IMR-90 (cell line): ENCODE results near the gene ATP8B3. TPM values are rescaled to one million over a fixed set of nuclear protein-coding genes. Genes with fewer than 3 reads are reported as not detected.

Experiments
- ATAC-seq: fragments of 200-7000 bp; cut with Tn5 transposase; 2 replicates; pipeline ENCODE4 v1.9.1; 2020; ENCODE audit warnings: low read depth, mild to moderate bottlenecking, moderate library complexity
- BruUV-seq: library from RNA; stranded (reverse); fragments of 400-500 nt; replicated peaks from 2 replicates; lab custom pipeline; 2021; lab: Mats Ljungman, UMichigan
- CTCF ChIA-PET: fragments of 300-600 bp; formaldehyde crosslinking; extraction: SDS; loops from one replicate; lab custom pipeline; 2021; ENCODE audit warnings: antibody characterized with exemption; lab: Yijun Ruan, JAX
- POLR2A ChIA-PET: fragments of 300-600 bp; sonication (Branson Sonifier 250); formaldehyde crosslinking; loops from one replicate; lab custom pipeline; 2022; ENCODE audit warnings: antibody characterized with exemption; ENCODE audit not compliant: unreplicated experiment; lab: Charles Lee
- DNase-seq: peaks from one replicate; pipeline ENCODE4 v3.0.0; 2013
- H2AFZ ChIP-seq: replicated peaks from 2 replicates; pipeline ENCODE3; 2013; ENCODE audit warnings: low read length, mild to moderate bottlenecking; ENCODE audit not compliant: poor library complexity
- H2AK5ac ChIP-seq: 2 replicates; pipeline ENCODE4 v1.6.1; 2013; ENCODE audit warnings: low read depth, low read length, inconsistent platforms
- H2AK9ac ChIP-seq: replicated peaks from 2 replicates; pipeline ENCODE3; 2013; ENCODE audit warnings: mild to moderate bottlenecking, low read depth, low read length, moderate library complexity; ENCODE audit not compliant: poor library complexity
- H2BK120ac ChIP-seq: 2 replicates; pipeline ENCODE4 v1.6.1; 2013; ENCODE audit warnings: low read depth, low read length, inconsistent platforms
- H2BK15ac ChIP-seq: 3 replicates; pipeline ENCODE4 v1.6.1; 2013; ENCODE audit warnings: low read depth, low read length, inconsistent platforms
- H2BK20ac ChIP-seq: 2 replicates; pipeline ENCODE4 v1.6.1; 2013; ENCODE audit warnings: low read depth, mild to moderate bottlenecking, inconsistent platforms, low read length, moderate library complexity
- H2BK5ac ChIP-seq: 2 replicates; pipeline ENCODE4 v1.6.1; 2013; ENCODE audit warnings: mild to moderate bottlenecking, low read depth, low read length, inconsistent platforms; ENCODE audit not compliant: poor library complexity, severe bottlenecking
- H3K14ac ChIP-seq: replicated peaks from 2 replicates; pipeline ENCODE4 v1.6.1; 2013; ENCODE audit warnings: low read depth, low read length, inconsistent platforms
- H3K18ac ChIP-seq: 2 replicates; pipeline ENCODE4 v1.6.1; 2013; ENCODE audit warnings: low read depth, low read length, control low read depth
- H3K23ac ChIP-seq: 2 replicates; pipeline ENCODE4 v1.6.1; 2013; ENCODE audit warnings: low read depth, low read length, inconsistent platforms
- H3K27ac ChIP-seq: 2 replicates; pipeline ENCODE4 v1.5.1; 2013; ENCODE audit warnings: mild to moderate bottlenecking, control low read depth, low read length; ENCODE audit not compliant: insufficient read depth
- H3K27me3 ChIP-seq: 2 replicates; pipeline ENCODE4 v1.6.1; 2013; ENCODE audit warnings: low read length; ENCODE audit not compliant: control insufficient read depth, insufficient read depth
- H3K36me3 ChIP-seq: 2 replicates; pipeline ENCODE4 v1.6.1; 2013; ENCODE audit warnings: low read length, mixed read lengths; ENCODE audit not compliant: control insufficient read depth, insufficient read depth
- H3K4ac ChIP-seq: 2 replicates; pipeline ENCODE4 v1.6.1; 2013; ENCODE audit warnings: low read depth, low read length, inconsistent platforms
- H3K4me1 ChIP-seq: 2 replicates; pipeline ENCODE4 v1.6.1; 2013; ENCODE audit warnings: low read length, mixed read lengths; ENCODE audit not compliant: control insufficient read depth, insufficient read depth
- H3K4me2 ChIP-seq: 2 replicates; pipeline ENCODE4 v1.6.1; 2013; ENCODE audit warnings: low read depth, mild to moderate bottlenecking, control low read depth, low read length, moderate library complexity
- H3K4me3 ChIP-seq: 2 replicates; pipeline ENCODE4 v1.5.1; 2013; ENCODE audit warnings: low read depth, mild to moderate bottlenecking, control low read depth, low read length, moderate library complexity; ENCODE audit not compliant: insufficient read depth
- H3K56ac ChIP-seq: 2 replicates; pipeline ENCODE4 v1.6.1; 2013; ENCODE audit warnings: low read length, inconsistent platforms; ENCODE audit not compliant: insufficient read depth; ENCODE audit errors: extremely low read depth
- H3K79me1 ChIP-seq, 2 experiments: 2 replicates each; pipeline ENCODE4 v1.6.1; 2013; ENCODE audit warnings: low read length in 2 of 2, inconsistent platforms in 1 of 2, low read depth in 1 of 2
- H3K9ac ChIP-seq: 2 replicates; pipeline ENCODE4 v1.6.1; 2013; ENCODE audit warnings: low read depth, low read length, control low read depth
- H3K9me1 ChIP-seq: 2 replicates; pipeline ENCODE4 v1.6.1; 2013; ENCODE audit warnings: low read length, inconsistent platforms; ENCODE audit not compliant: insufficient read depth
- H3K9me3 ChIP-seq: 2 replicates; pipeline ENCODE4 v1.6.1; 2013; ENCODE audit warnings: low read length; ENCODE audit not compliant: control insufficient read depth, insufficient read depth
- H4K20me1 ChIP-seq: 2 replicates; pipeline ENCODE4 v1.6.1; 2013; ENCODE audit warnings: low read length, inconsistent platforms; ENCODE audit not compliant: insufficient read depth
- H4K5ac ChIP-seq: 2 replicates; pipeline ENCODE4 v1.6.1; 2013; ENCODE audit warnings: mild to moderate bottlenecking, low read depth, low read length, control low read depth
- H4K8ac ChIP-seq, 2 experiments: 2 replicates each; pipeline ENCODE4 v1.6.1; 2013; ENCODE audit warnings: low read depth in 2 of 2, low read length in 2 of 2, control low read depth in 1 of 2, inconsistent platforms in 1 of 2
- H4K91ac ChIP-seq: 2 replicates; pipeline ENCODE4 v1.6.1; 2013; ENCODE audit warnings: low read depth, low read length, inconsistent platforms; ENCODE audit not compliant: insufficient read depth
- FOS ChIP-seq: fragments of 150-350 bp; IDR thresholded peaks from 2 replicates; pipeline ENCODE4 v1.6.1; 2016; ENCODE audit warnings: low read depth, low read length
- RCOR1 ChIP-seq: IDR thresholded peaks from 2 replicates; pipeline ENCODE4 v1.6.1; 2012; ENCODE audit warnings: mild to moderate bottlenecking, low read length, improper control_type of control experiment; ENCODE audit not compliant: insufficient replicate concordance
- WGBS, 2 experiments: methylation state at CpG; one replicate each; pipeline versions ENCODE4 v1.1.5 to v1.1.7; 2013; ENCODE audit warnings: missing lambda C conversion rate in 2 of 2; ENCODE audit not compliant: insufficient read length in 1 of 2; ENCODE audit errors: extremely low coverage in 2 of 2; 5-methylcytosine and 5-hydroxymethylcytosine counted together
- dilution Hi-C: fragments of 300-500 bp; cut with HindIII; formaldehyde crosslinking; loops from one replicate; pipeline ENCODE4 v1.14.3; 2018; ENCODE audit warnings: low sequenced_read_pairs; ENCODE audit not compliant: unreplicated experiment
- in situ Hi-C: fragments of 300-500 bp; cut with MboI; formaldehyde crosslinking; loops from 3 replicates; pipeline ENCODE4 v1.14.3; 2019; ENCODE audit warnings: low sequenced_read_pairs, inconsistent platforms, mixed read lengths
- intact Hi-C: fragments of 100-400 bp; cut with micrococcal nuclease; formaldehyde crosslinking; loops from 2 replicates; pipeline ENCODE4 v1.10.0; 2022
- polyA plus RNA-seq, 3 experiments: library from polyadenylated mRNA; depleted of rRNA; stranded (reverse); fragments of >200 nt; gene quantifications; 2 replicates each; pipeline ENCODE4 v1.2.3, GENCODE V29; 2012; ENCODE audit warnings: low replicate concordance in 1 of 3
- total RNA-seq: library from RNA; depleted of rRNA; stranded (reverse); fragments of >200 nt; gene quantifications from 2 replicates; pipeline ENCODE4 v1.2.3, GENCODE V29; 2012
- TF ChIP-seq, protein P1 (sequence below): conservative IDR thresholded peaks from 2 replicates; pipeline ENCODE4 v1.5.1; 2012; ENCODE audit warnings: mild to moderate bottlenecking, low read depth, low read length, improper control_type of control experiment

The ATP8B3 gene
- total and polyA plus RNA-seq, 2 of the 4 experiments (the other 2 are of a cell fraction) = 1.6 to 8.1 TPM

DNA sequence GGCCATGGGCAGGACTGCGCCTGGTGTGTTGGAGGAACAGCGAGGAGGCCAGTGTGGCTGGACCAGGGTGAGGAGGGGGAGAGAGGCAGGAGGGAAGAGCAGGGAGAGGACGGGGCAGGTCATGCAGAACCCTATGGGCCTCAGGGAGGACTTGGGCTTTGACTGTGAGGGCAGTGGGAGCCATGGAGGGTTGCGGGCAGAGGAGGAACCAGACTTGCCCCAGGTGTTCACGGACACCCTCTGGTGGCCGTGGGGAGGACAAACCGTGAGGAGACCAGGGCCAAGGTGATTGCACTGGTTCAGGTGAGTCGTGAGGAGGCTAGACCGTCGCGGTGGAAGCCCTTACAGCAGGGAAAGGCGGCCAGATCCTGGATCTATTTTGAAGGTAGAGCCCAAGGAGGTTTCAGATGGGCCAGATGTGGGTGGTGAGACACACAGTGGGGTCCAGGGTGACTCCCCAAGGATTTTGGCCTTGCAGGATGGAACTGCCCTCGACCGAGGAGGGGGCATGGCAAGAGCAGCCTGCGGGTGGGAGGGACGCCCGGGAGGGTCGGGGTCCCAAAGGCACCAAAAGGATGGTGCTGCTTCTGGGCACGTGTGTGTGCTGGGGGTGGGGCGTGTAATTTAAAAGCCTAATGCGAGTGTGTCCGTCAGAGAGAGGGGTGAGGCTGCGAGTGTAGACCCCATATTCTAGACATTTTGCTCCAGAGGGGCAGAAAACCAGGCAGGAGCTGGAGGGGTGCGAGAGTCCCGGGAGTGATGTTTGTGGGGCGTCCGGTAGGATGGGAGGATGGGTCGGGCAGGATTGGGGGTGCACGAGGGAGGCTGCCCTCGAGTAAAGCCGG lies 39.0 kb upstream of the ATP8B3 start:
- H3K9me1 ChIP-seq = peaks cover 1% of the 10 kb centered on the region; the same call in 1 of the 2 replicates
- H3K79me1 ChIP-seq = peaks cover 9 to 77% of the 10 kb centered on the region in 2 experiments
- no peaks in the 10 kb centered on the region for H3K36me3 ChIP-seq
- H3K23ac ChIP-seq = no peak overlapping the region
- ATAC-seq (no peak), DNase-seq (no peak)
- no peaks in the 10 kb centered on the region for H3K27me3 ChIP-seq
- no peak overlapping the region for H3K14ac ChIP-seq
- no peak overlapping the region for H3K56ac ChIP-seq
- H3K4ac ChIP-seq = no peak overlapping the region
- no peak overlapping the region for H2AK5ac ChIP-seq
- POLR2A ChIA-PET = no interaction called here
- H2BK20ac ChIP-seq = no peak overlapping the region
- H2AFZ ChIP-seq = peak overlapping the region; percentile 56
- peaks cover 53% of the 10 kb centered on the region for H4K20me1 ChIP-seq
- H2BK120ac ChIP-seq = no peak overlapping the region
- H2AK9ac ChIP-seq = peak overlapping the region; percentile 63
- CTCF ChIA-PET = no interaction called here
- in situ Hi-C loops (no loop called here), dilution Hi-C loops (no loop called here), intact Hi-C loops (no loop called here)
- no peak overlapping the region for H3K27ac ChIP-seq
- H3K9ac ChIP-seq = no peak overlapping the region
- H3K18ac ChIP-seq = no peak overlapping the region
- no peak overlapping the region for H4K5ac ChIP-seq
- H4K8ac ChIP-seq = no peak overlapping the region
- TF ChIP-seq FOS = no peak
- no peak for TF ChIP-seq RCOR1
- TF ChIP-seq, protein P1, sequence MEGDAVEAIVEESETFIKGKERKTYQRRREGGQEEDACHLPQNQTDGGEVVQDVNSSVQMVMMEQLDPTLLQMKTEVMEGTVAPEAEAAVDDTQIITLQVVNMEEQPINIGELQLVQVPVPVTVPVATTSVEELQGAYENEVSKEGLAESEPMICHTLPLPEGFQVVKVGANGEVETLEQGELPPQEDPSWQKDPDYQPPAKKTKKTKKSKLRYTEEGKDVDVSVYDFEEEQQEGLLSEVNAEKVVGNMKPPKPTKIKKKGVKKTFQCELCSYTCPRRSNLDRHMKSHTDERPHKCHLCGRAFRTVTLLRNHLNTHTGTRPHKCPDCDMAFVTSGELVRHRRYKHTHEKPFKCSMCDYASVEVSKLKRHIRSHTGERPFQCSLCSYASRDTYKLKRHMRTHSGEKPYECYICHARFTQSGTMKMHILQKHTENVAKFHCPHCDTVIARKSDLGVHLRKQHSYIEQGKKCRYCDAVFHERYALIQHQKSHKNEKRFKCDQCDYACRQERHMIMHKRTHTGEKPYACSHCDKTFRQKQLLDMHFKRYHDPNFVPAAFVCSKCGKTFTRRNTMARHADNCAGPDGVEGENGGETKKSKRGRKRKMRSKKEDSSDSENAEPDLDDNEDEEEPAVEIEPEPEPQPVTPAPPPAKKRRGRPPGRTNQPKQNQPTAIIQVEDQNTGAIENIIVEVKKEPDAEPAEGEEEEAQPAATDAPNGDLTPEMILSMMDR = 0 out of 2 replicates have a peak, but pooled peaks have one; percentile 4
- no peak overlapping the region for H3K4me3 ChIP-seq
- no peak overlapping the region for H2BK5ac ChIP-seq
- peaks cover 28% of the 10 kb centered on the region for H3K4me1 ChIP-seq
- no peak overlapping the region for H3K4me2 ChIP-seq
- no peak overlapping the region for H2BK15ac ChIP-seq
- WGBS, 2 experiments = 78% methylated on average over 26 of the region's 31 CpGs; no CpG with 5 or more reads in 1 of the 2 experiments
- BruUV-seq = no TSS peak
- no peaks in the 10 kb centered on the region for H3K9me3 ChIP-seq
- H4K91ac ChIP-seq = no peak overlapping the region
